Measurements from ENCODE around the gene SRPRB.

SRPRB gene

GRCh38 chr3:133863911-133864310 is 58.3 kb downstream of the SRPRB start:
- no peak overlapping the region for H3K4me3 ChIP-seq (ENCODE audit: low read depth, low read length)
- in situ Hi-C loops (cut with HindIII; ENCODE audit: low sequenced_read_pairs): no loop called here
- TF ChIP-seq, protein P1, sequence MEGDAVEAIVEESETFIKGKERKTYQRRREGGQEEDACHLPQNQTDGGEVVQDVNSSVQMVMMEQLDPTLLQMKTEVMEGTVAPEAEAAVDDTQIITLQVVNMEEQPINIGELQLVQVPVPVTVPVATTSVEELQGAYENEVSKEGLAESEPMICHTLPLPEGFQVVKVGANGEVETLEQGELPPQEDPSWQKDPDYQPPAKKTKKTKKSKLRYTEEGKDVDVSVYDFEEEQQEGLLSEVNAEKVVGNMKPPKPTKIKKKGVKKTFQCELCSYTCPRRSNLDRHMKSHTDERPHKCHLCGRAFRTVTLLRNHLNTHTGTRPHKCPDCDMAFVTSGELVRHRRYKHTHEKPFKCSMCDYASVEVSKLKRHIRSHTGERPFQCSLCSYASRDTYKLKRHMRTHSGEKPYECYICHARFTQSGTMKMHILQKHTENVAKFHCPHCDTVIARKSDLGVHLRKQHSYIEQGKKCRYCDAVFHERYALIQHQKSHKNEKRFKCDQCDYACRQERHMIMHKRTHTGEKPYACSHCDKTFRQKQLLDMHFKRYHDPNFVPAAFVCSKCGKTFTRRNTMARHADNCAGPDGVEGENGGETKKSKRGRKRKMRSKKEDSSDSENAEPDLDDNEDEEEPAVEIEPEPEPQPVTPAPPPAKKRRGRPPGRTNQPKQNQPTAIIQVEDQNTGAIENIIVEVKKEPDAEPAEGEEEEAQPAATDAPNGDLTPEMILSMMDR (IDR thresholded peaks at IDR 0.05; ENCODE audit: low read depth, low read length): no peak
- no peak for DNase-seq (ENCODE audit: low read depth, low spot score)

DNA sequence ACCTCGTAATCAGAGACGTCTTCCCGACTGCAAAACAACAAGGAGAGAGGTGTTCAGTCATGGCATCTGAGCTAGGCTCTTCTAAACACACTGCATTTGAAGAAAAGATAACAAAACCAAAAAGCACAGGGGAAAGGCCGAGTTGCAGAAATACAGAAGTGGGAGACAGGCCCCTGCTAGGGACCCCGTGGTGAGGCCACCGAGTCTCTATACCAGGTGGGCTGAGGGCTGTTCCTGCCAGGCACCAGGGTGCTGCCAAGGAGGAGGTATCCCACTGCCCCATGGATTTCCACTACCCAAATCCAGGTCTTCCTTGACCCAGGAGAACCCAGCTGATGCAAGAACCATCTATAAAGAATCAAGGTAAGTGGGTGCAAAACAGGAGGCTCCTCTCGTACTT is 59.0 kb downstream of the SRPRB start:
- H3K4me3 ChIP-seq (ENCODE audit: low read depth, low read length): no peak overlapping the region
- in situ Hi-C loops (cut with HindIII; ENCODE audit: low sequenced_read_pairs): no loop called here
- DNase-seq (ENCODE audit: low read depth, low spot score): no peak
- TF ChIP-seq, protein P1 (IDR thresholded peaks at IDR 0.05; ENCODE audit: low read depth, low read length): no peak

DNA sequence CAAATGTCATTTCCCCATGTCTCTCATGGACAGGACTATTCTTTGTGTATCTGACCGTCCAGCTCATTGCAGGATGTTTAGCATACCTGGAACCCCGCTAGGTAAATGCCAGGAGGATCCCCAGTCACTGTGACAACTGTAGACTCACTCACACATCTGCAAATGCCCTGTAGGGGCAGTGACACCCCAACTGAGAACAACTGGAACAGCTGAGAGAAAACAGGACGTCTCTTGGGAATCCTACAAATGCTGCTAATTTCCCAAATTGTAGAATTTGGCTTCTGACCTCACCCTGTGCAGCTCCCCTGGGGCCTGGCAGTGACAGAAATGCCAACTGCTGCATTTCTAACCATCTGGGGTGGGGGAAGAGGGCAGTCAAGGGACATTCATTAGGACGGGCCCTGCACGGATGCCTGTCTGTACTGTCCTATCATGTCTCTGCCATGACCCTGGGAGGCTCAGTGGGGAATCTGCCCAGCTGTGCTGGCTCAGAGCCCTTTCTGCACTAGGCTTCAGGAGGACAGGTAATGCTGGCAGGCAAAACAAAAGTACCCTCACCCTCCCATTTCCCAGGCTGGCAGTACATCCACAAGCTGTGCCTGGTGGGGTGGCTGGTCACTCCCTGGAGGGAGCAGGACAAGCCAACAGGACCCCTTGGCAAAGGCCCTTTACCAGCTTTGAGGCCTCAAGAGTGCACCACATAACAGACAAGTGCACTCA is 59.7 kb downstream of the SRPRB start:
- in situ Hi-C loops (cut with HindIII; ENCODE audit: low sequenced_read_pairs): no loop called here
- DNase-seq (ENCODE audit: low read depth, low spot score): no peak
- no peak overlapping the region for H3K4me3 ChIP-seq (ENCODE audit: low read depth, low read length)
- TF ChIP-seq, protein P1 (IDR thresholded peaks at IDR 0.05; ENCODE audit: low read depth, low read length): no peak

DNA sequence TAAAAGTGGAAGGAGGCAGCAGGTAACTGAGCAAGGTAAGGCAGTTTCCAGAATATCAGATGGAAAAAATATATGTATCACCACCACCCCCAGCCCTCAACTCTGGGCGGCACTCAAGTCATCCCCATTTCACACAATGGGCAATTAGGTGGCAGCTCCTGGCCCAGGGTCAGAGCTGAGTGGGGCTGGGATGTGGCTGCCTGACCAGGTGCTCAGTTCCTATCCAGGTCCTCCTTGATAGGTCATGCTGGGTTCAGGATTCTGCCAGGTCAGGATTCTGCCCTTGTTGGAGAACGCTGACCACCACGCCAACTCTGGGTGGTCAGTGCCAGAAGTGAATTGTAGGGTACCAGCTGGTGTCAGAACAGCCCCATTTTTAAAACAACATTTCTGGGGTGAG is 60.5 kb downstream of the SRPRB start:
- H3K4me3 ChIP-seq (ENCODE audit: low read depth, low read length): no peak overlapping the region
- DNase-seq (ENCODE audit: low read depth, low spot score): no peak
- TF ChIP-seq, protein P1 (IDR thresholded peaks at IDR 0.05; ENCODE audit: low read depth, low read length): no peak
- in situ Hi-C loops (cut with HindIII; ENCODE audit: low sequenced_read_pairs): no loop called here

- DNase-seq (ENCODE audit: low read depth, low spot score): no peak
- H3K4me3 ChIP-seq (ENCODE audit: low read depth, low read length): no peak overlapping the region
- TF ChIP-seq, protein P1 (IDR thresholded peaks at IDR 0.05; ENCODE audit: low read depth, low read length): no peak
- in situ Hi-C loops (cut with HindIII; ENCODE audit: low sequenced_read_pairs): no loop called here
Observed at GRCh38 chr3:133868186-133868585, 62.6 kb downstream of the SRPRB start.

DNA sequence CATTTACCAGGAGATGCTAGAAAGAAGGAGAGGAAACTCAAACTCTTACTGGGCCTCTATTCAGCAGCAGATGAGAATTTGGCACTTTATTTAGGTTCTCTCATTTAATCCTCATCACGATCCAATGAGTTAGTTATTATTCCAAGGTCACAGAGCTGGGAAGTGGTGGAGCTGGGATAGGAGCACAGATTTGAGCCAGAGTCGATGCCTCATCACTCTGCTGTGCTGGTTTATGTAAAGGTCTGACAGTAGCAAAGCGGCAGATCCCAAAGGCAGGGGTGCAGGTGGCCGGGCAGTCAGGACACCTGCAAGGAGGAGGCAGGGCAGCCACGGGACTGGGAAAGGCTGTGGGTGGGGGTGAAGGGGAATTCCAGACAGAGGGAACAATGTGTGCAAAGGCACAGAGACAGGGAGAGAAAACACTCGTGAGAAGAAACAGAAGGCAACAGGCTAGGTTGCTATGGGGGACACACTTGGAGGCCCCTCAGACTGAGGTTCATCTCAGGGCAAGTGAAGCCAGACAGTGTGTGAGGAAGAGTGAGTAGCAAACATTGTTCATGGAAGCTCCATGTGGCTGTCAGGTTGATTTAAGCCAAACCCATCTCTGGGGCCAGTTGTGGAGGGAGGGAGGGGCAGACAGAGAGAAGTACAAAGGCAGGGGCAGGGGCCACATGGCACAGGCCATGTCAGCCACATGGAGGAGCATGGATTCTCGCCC is 63.3 kb downstream of the SRPRB start:
- DNase-seq (ENCODE audit: low read depth, low spot score): no peak
- in situ Hi-C loops (cut with HindIII; ENCODE audit: low sequenced_read_pairs): no loop called here
- H3K4me3 ChIP-seq (ENCODE audit: low read depth, low read length): no peak overlapping the region
- TF ChIP-seq, protein P1 (IDR thresholded peaks at IDR 0.05; ENCODE audit: low read depth, low read length): no peak

All from astrocyte of the spinal cord (primary cell).